A673 (cell line): ENCODE data around the gene FUT8. TPM values are rescaled to one million over a fixed set of nuclear protein-coding genes. Genes with fewer than 3 reads are reported as not detected.

Experiments
- BruUV-seq: library from RNA; stranded (reverse); fragments of 400-500 nt; replicated peaks from 2 replicates; lab custom pipeline; 2021; lab: Mats Ljungman, UMichigan
- CTCF ChIA-PET: fragments of 300-600 bp; sonication (Branson Sonifier 250); formaldehyde crosslinking; loops from one replicate; lab custom pipeline; 2022; ENCODE audit warnings: antibody characterized with exemption; lab: Charles Lee
- POLR2A ChIA-PET: fragments of 300-600 bp; sonication (Branson Sonifier 250); formaldehyde crosslinking; loops from one replicate; lab custom pipeline; 2022; ENCODE audit warnings: antibody characterized with exemption; ENCODE audit not compliant: low non-redundant PET; lab: Charles Lee
- DNase-seq: peaks from one replicate; pipeline ENCODE4 v3.0.0-alpha.2; 2015; ENCODE audit warnings: low spot score
- H3K27ac ChIP-seq: fragments of 200-600 bp; sonication (generic); 2 replicates; pipeline ENCODE4 v1.5.1; 2016; ENCODE audit warnings: mixed run types, low read depth, mild to moderate bottlenecking, mixed read lengths, antibody characterized with exemption, low read length; ENCODE audit not compliant: poor library complexity, severe bottlenecking
- H3K27me3 ChIP-seq: fragments of 200-600 bp; sonication (generic); replicated peaks from 2 replicates; pipeline ENCODE4 v1.6.1; 2017; ENCODE audit warnings: mixed run types, low read depth, mild to moderate bottlenecking, mixed read lengths, antibody characterized with exemption, low read length; ENCODE audit not compliant: insufficient read depth, poor library complexity
- H3K36me3 ChIP-seq: fragments of 200-600 bp; sonication (generic); 2 replicates; pipeline ENCODE4 v1.6.1; 2016; ENCODE audit warnings: mixed run types, mild to moderate bottlenecking, mixed read lengths, antibody characterized with exemption, low read length; ENCODE audit not compliant: insufficient read depth, poor library complexity, severe bottlenecking
- H3K4me1 ChIP-seq: fragments of 200-600 bp; sonication (generic); 2 replicates; pipeline ENCODE4 v1.6.1; 2017; ENCODE audit warnings: mixed run types, mild to moderate bottlenecking, mixed read lengths, antibody characterized with exemption, low read length; ENCODE audit not compliant: insufficient read depth, poor library complexity, severe bottlenecking
- H3K4me3 ChIP-seq: fragments of 200-600 bp; sonication (generic); 2 replicates; pipeline ENCODE4 v1.5.1; 2016; ENCODE audit warnings: low read depth, mixed run types, mild to moderate bottlenecking, mixed read lengths, low read length; ENCODE audit not compliant: poor library complexity, severe bottlenecking
- H3K9me3 ChIP-seq: fragments of 200-600 bp; sonication (generic); 2 replicates; pipeline ENCODE4 v1.6.1; 2016; ENCODE audit warnings: mixed run types, low read depth, mild to moderate bottlenecking, mixed read lengths, antibody characterized with exemption, low read length; ENCODE audit not compliant: poor library complexity, severe bottlenecking
- EZH2 ChIP-seq: fragments of 200-600 bp; sonication (generic); IDR thresholded peaks from 2 replicates; pipeline ENCODE4 v1.6.1; 2017; ENCODE audit warnings: borderline replicate concordance, low read depth, mild to moderate bottlenecking, mixed read lengths, antibody characterized with exemption, low read length; ENCODE audit not compliant: poor library complexity, severe bottlenecking
- intact Hi-C: fragments of 100-400 bp; cut with micrococcal nuclease; formaldehyde crosslinking; loops from one replicate; pipeline ENCODE4 v1.10.0; 2022; ENCODE audit not compliant: unreplicated experiment
- total RNA-seq: library from RNA; stranded (reverse); gene quantifications from 2 replicates; pipeline ENCODE4 v1.2.3, GENCODE V29; 2021
- TF ChIP-seq, protein P1 (sequence below): fragments of 300-800, 200-600 bp; sonication (generic); conservative IDR thresholded peaks from 2 replicates; pipeline ENCODE4 v1.5.1; 2017; ENCODE audit warnings: low read depth, mild to moderate bottlenecking, antibody characterized with exemption, low read length, moderate library complexity, mixed read lengths

Gene FUT8
- total RNA-seq, 1 experiment from 2014 or later, result 11.0 TPM

- H3K4me1 ChIP-seq, result no peaks in the 10 kb centered on the region
- BruUV-seq, result no TSS peak
These were observed 193.9 kb downstream of the FUT8 start for GRCh38 chr14:65606460-65606859.

DNA sequence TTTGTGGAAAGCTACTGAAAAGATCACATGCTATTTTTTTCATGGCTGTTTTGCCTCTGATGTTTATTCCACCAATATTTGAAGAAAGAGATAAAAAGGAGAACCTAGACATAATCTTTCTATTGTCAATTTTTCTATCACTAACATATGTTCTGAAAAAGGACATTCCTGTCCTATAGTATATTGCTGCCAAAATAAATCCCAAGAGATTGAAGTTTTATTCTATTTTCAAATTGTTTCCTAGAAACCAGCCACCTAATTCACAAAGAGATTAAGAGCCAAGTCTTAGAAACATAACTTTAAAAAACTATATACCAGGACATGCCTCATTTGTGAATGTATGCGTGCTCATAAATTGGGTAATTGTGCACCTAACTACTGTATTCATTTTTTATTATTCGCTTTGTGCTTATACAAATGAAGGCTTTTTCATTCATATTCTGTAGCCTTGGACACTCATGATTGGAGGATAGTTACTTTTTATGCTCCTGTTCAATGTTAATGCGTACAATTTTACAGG is 200.7 kb downstream of the FUT8 start:
- Histone ChIP-seq H3K36me3 (no peaks in the 10 kb centered on the region), H3K4me3 (no peak overlapping the region), H3K27ac (no peak overlapping the region), H3K4me1 (no peaks in the 10 kb centered on the region), H3K27me3 (no peaks in the 10 kb centered on the region), H3K9me3 (no peaks in the 10 kb centered on the region)
- ChIA-PET CTCF (no interaction called here), POLR2A (no interaction called here)
- BruUV-seq, result no TSS peak
- TF ChIP-seq, protein P1, sequence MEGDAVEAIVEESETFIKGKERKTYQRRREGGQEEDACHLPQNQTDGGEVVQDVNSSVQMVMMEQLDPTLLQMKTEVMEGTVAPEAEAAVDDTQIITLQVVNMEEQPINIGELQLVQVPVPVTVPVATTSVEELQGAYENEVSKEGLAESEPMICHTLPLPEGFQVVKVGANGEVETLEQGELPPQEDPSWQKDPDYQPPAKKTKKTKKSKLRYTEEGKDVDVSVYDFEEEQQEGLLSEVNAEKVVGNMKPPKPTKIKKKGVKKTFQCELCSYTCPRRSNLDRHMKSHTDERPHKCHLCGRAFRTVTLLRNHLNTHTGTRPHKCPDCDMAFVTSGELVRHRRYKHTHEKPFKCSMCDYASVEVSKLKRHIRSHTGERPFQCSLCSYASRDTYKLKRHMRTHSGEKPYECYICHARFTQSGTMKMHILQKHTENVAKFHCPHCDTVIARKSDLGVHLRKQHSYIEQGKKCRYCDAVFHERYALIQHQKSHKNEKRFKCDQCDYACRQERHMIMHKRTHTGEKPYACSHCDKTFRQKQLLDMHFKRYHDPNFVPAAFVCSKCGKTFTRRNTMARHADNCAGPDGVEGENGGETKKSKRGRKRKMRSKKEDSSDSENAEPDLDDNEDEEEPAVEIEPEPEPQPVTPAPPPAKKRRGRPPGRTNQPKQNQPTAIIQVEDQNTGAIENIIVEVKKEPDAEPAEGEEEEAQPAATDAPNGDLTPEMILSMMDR, result no peak
- TF ChIP-seq EZH2, result no peak
- no peak for DNase-seq
- intact Hi-C loops, result no loop called here

More at GRCh38 chr14:65606460-65606859, 193.9 kb downstream of the FUT8 start:
- CTCF ChIA-PET, result no interaction called here
- Histone ChIP-seq H3K4me3 (no peak overlapping the region), H3K9me3 (no peaks in the 10 kb centered on the region), H3K36me3 (no peaks in the 10 kb centered on the region), H3K27me3 (no peaks in the 10 kb centered on the region), H3K27ac (no peak overlapping the region)
- intact Hi-C loops, result no loop called here
- POLR2A ChIA-PET, result no interaction called here
- no peak for DNase-seq
- TF ChIP-seq EZH2, result no peak
- TF ChIP-seq, protein P1, result no peak

- BruUV-seq, result no TSS peak
- no peaks in the 10 kb centered on the region for H3K27me3 ChIP-seq
- intact Hi-C loops, result no loop called here
- no peaks in the 10 kb centered on the region for H3K9me3 ChIP-seq
- no peaks in the 10 kb centered on the region for H3K36me3 ChIP-seq
- no peaks in the 10 kb centered on the region for H3K4me1 ChIP-seq
- POLR2A ChIA-PET, result no interaction called here
- TF ChIP-seq EZH2, result no peak
- TF ChIP-seq, protein P1, result no peak
- H3K4me3 ChIP-seq, result no peak overlapping the region
- H3K27ac ChIP-seq, result no peak overlapping the region
- no peak for DNase-seq
- CTCF ChIA-PET, result no interaction called here
These were observed 206.5 kb downstream of the FUT8 start for GRCh38 chr14:65618996-65619395.
